RKO (cell line): ENCODE data around the gene RSU1.
A peak's percentile ranks its signal among the peaks of the same experiment; 100 is the strongest.

Experiments used
- DNase-seq: peaks from one replicate; pipeline ENCODE4 v3.0.0-alpha.2; 2016; ENCODE audit warnings: low spot score

RSU1 gene

GRCh38 chr10:16602104-16602775 lies 215.0 kb downstream of the RSU1 start:
- no peak for DNase-seq

- no peak for DNase-seq
Measured at GRCh38 chr10:16599662-16600061, 217.6 kb downstream of the RSU1 start.

GRCh38 chr10:16597656-16598055 lies 219.6 kb downstream of the RSU1 start:
- no peak for DNase-seq

- DNase-seq = no peak
Measured at GRCh38 chr10:16592378-16592777, 224.8 kb downstream of the RSU1 start.

GRCh38 chr10:16586358-16587138 lies 230.7 kb downstream of the RSU1 start:
- no peak for DNase-seq

- no peak for DNase-seq
Measured at GRCh38 chr10:16585103-16585502, 232.1 kb downstream of the RSU1 start.

GRCh38 chr10:16583382-16583781 lies 233.8 kb downstream of the RSU1 start:
- DNase-seq = no peak

GRCh38 chr10:16581202-16581601 lies 236.0 kb downstream of the RSU1 start:
- DNase-seq = no peak

- no peak for DNase-seq
Measured at GRCh38 chr10:16570731-16571130, 246.5 kb downstream of the RSU1 start.

- no peak for DNase-seq
Measured at GRCh38 chr10:16566202-16566805, 250.9 kb downstream of the RSU1 start.

- no peak for DNase-seq
Measured at GRCh38 chr10:16565604-16566003, 251.6 kb downstream of the RSU1 start.

- DNase-seq = no peak
Measured at GRCh38 chr10:16562891-16563290, 254.3 kb downstream of the RSU1 start.

- DNase-seq = no peak
Measured at GRCh38 chr10:16559236-16559773, 257.9 kb downstream of the RSU1 start.

- no peak for DNase-seq
Measured at GRCh38 chr10:16547973-16548372, 269.3 kb downstream of the RSU1 start.

GRCh38 chr10:16545116-16545736 lies 272.0 kb downstream of the RSU1 start:
- peak; percentile 68 for DNase-seq

- no peak for DNase-seq
Measured at GRCh38 chr10:16544591-16544990, 272.6 kb downstream of the RSU1 start.

GRCh38 chr10:16544099-16544498 lies 273.1 kb downstream of the RSU1 start:
- no peak for DNase-seq
